ENCODE results near the gene NDUFV1. TPM values are rescaled to one million over a fixed set of nuclear protein-coding genes. Genes with fewer than 3 reads are reported as not detected.

The NDUFV1 gene
- polyA plus RNA-seq, 1 of the 3 experiments (the other 2 are of a cell fraction): 278 TPM

GRCh38 chr11:67630228-67630942 lies 23.6 kb downstream of the NDUFV1 start:
- Histone ChIP-seq H3K9me3 (no peaks in the 10 kb centered on the region), H3F3A (replicated peaks; ENCODE audit: insufficient read depth) (no peaks in the 10 kb centered on the region), H3K27ac (ENCODE audit: low read depth in 2 of 2, low read length in 1 of 2) (peak overlapping the region; percentile 66 to 81; a peak in 3 of 4 replicates), H3K9me2 (no peaks in the 10 kb centered on the region), H3K9ac (peak overlapping the region; percentile 72), H3K4me1 (ENCODE audit: control insufficient read depth in 1 of 2, insufficient read depth in 2 of 2, low read depth in 1 of 2, low read length in 1 of 2) (peaks cover 0 to 13% of the 10 kb centered on the region in 2 experiments; a peak in 1 of 4 replicates), H3K27me3 (ENCODE audit: insufficient read depth) (no peaks in the 10 kb centered on the region), H2AFZ (ENCODE audit: low read depth) (peak overlapping the region; percentile 91), H3K36me3 (replicated peaks in 1 of 2; ENCODE audit: control insufficient read depth in 1 of 2, insufficient read depth in 2 of 2, low read length in 1 of 2) (no peaks in the 10 kb centered on the region), H3K79me2 (ENCODE audit: insufficient read depth) (no peaks in the 10 kb centered on the region), H3K4me2 (peak overlapping the region; percentile 92), H4K20me1 (ENCODE audit: insufficient read depth) (no peaks in the 10 kb centered on the region), H3K4me3 (ENCODE audit: low read depth in 2 of 2, low read length in 1 of 2) (peak overlapping the region; percentile 69 to 81)
- ChIA-PET POLR2A (interaction anchor here (0.6 to 2.4 kb wide), 8 partner anchors 16 to 257 kb away, joined by 3 to 9 read pairs (median 3); partner anchors contain the start of gene GSTP1), CTCF (interaction anchor here (0.6 to 17.8 kb wide), 29 partner anchors 8 to 284 kb away, joined by 3 to 308 read pairs (median 4); partner anchors contain the start of genes ACY3, ALDH3B2 and TBX10)
- under 1% methylated on average over 18 of the region's 70 CpGs for WGBS (ENCODE audit: low lambda C conversion rate)
- TF ChIP-seq, protein P1, sequence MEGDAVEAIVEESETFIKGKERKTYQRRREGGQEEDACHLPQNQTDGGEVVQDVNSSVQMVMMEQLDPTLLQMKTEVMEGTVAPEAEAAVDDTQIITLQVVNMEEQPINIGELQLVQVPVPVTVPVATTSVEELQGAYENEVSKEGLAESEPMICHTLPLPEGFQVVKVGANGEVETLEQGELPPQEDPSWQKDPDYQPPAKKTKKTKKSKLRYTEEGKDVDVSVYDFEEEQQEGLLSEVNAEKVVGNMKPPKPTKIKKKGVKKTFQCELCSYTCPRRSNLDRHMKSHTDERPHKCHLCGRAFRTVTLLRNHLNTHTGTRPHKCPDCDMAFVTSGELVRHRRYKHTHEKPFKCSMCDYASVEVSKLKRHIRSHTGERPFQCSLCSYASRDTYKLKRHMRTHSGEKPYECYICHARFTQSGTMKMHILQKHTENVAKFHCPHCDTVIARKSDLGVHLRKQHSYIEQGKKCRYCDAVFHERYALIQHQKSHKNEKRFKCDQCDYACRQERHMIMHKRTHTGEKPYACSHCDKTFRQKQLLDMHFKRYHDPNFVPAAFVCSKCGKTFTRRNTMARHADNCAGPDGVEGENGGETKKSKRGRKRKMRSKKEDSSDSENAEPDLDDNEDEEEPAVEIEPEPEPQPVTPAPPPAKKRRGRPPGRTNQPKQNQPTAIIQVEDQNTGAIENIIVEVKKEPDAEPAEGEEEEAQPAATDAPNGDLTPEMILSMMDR (IDR thresholded peaks at IDR 0.05): peak; percentile 75
- peak; percentile 40; the same call in 1 of the 2 replicates for TF ChIP-seq GABPA (IDR thresholded peaks at IDR 0.05; ENCODE audit: low read depth)
- peak; percentile 8 for TF ChIP-seq CHD2 (IDR thresholded peaks at IDR 0.05; ENCODE audit: low read length, partially characterized antibody)
- TF ChIP-seq POLR2AphosphoS5 (IDR thresholded peaks at IDR 0.05; ENCODE audit: low read depth, low read length): peak; percentile 75
- TF ChIP-seq NRF1 (IDR thresholded peaks at IDR 0.05; ENCODE audit: low read depth, low read length): peak; percentile 48
- peak; percentile 73 for TF ChIP-seq MXI1 (IDR thresholded peaks at IDR 0.05; ENCODE audit: low read depth, low read length)
- TF ChIP-seq REST (IDR thresholded peaks at IDR 0.05; ENCODE audit: low read depth, low read length): no peak
- peak; percentile 44 for TF ChIP-seq SMC3 (IDR thresholded peaks at IDR 0.05; ENCODE audit: low read depth, low read length)
- peak; percentile 48 for TF ChIP-seq RAD21 (IDR thresholded peaks at IDR 0.05; ENCODE audit: low read length)
- no peak for TF ChIP-seq NFIC (IDR thresholded peaks at IDR 0.05; ENCODE audit: borderline replicate concordance)
- DNase-seq: peak; percentile 99
